GM12878 (cell line): ENCODE data around the gene PPP1CC. TPM values are rescaled to one million over a fixed set of nuclear protein-coding genes. Genes with fewer than 3 reads are reported as not detected.

Source experiments
- ATAC-seq: fragments of 200-7000 bp; cut with Tn5 transposase; 3 replicates; pipeline ENCODE4 v1.9.1; 2020; ENCODE audit warnings: mild to moderate bottlenecking, moderate library complexity
- BruUV-seq: library from RNA; stranded (reverse); fragments of 400-500 nt; replicated peaks from 2 replicates; lab custom pipeline; 2021; lab: Mats Ljungman, UMichigan
- CTCF ChIA-PET: fragments of 300-600 bp; sonication (Branson Sonifier 250); formaldehyde crosslinking; extraction: SDS; loops from one replicate; lab custom pipeline; 2021; ENCODE audit warnings: inconsistent platforms; lab: Yijun Ruan, JAX
- POLR2A ChIA-PET: fragments of 350-600 bp; formaldehyde crosslinking; extraction: SDS; loops from one replicate; lab custom pipeline; 2021; ENCODE audit warnings: inconsistent platforms; lab: Charles Lee
- RAD21 ChIA-PET: fragments of 300-600 bp; sonication (Branson Sonifier 250); formaldehyde crosslinking; loops from one replicate; lab custom pipeline; 2023; ENCODE audit warnings: antibody characterized with exemption; ENCODE audit not compliant: unreplicated experiment; lab: Charles Lee
- SMC1A ChIA-PET: fragments of 300-600 bp; sonication (Branson Sonifier 250); formaldehyde crosslinking; loops from one replicate; lab custom pipeline; 2023; ENCODE audit not compliant: unreplicated experiment, uncharacterized antibody; lab: Charles Lee
- DNase-seq: peaks from one replicate; pipeline ENCODE4 v3.0.0-alpha.2; 2011; ENCODE audit warnings: low read depth, low spot score
- FAIRE-seq: peaks from 3 replicates; lab custom pipeline; 2011; peaks lifted over from hg19 to GRCh38; lab: Jason Lieb, UNC
- H2AFZ ChIP-seq: 2 replicates; pipeline ENCODE4 v1.6.0; 2011; ENCODE audit warnings: low read depth, low read length, control low read depth; ENCODE audit not compliant: control insufficient read depth
- H3K27ac ChIP-seq: 2 replicates; pipeline ENCODE4 v1.5.1; 2011; ENCODE audit warnings: control low read depth; ENCODE audit not compliant: control insufficient read depth, insufficient read depth
- H3K27me3 ChIP-seq, 2 experiments: replicated peaks in 1 of 2; 2 replicates each; pipeline versions ENCODE4 v1.6.0 to v1.6.1; 2011; ENCODE audit warnings: low read length in 1 of 2; ENCODE audit not compliant: control insufficient read depth in 2 of 2, insufficient read depth in 2 of 2
- H3K36me3 ChIP-seq, 2 experiments: 2 replicates each; pipeline ENCODE4 v1.5.1; 2011; ENCODE audit warnings: low read length in 1 of 2; ENCODE audit not compliant: control insufficient read depth in 2 of 2, insufficient read depth in 2 of 2
- H3K4me1 ChIP-seq: 2 replicates; pipeline ENCODE4 v1.6.1; 2011; ENCODE audit warnings: mild to moderate bottlenecking, low read length, moderate library complexity, mixed read lengths; ENCODE audit not compliant: control insufficient read depth, insufficient read depth
- H3K4me2 ChIP-seq: 2 replicates; pipeline ENCODE4 v1.6.0; 2011; ENCODE audit warnings: control low read depth; ENCODE audit not compliant: control insufficient read depth, insufficient read depth
- H3K4me3 ChIP-seq: fragments of 200-600 bp; sonication (generic); 2 replicates; pipeline ENCODE4 v1.5.1; 2016
- H3K79me2 ChIP-seq: 2 replicates; pipeline ENCODE4 v1.6.0; 2011; ENCODE audit warnings: low read length; ENCODE audit not compliant: control insufficient read depth, insufficient read depth
- H3K9ac ChIP-seq: 2 replicates; pipeline ENCODE4 v1.8.0; 2011; ENCODE audit warnings: low read length, control low read depth, mixed read lengths; ENCODE audit not compliant: control insufficient read depth, insufficient read depth
- H3K9me3 ChIP-seq: replicated peaks from 3 replicates; pipeline ENCODE4 v1.5.1; 2011; ENCODE audit warnings: mild to moderate bottlenecking, low read length; ENCODE audit not compliant: control insufficient read depth, insufficient read depth
- H4K20me1 ChIP-seq: 2 replicates; pipeline ENCODE4 v1.6.0; 2011; ENCODE audit not compliant: control insufficient read depth, insufficient read depth
- BHLHE40 ChIP-seq, 2 experiments: fragments of 450-650 bp in 1 of 2; IDR thresholded peaks; 2 replicates each; pipeline ENCODE4 v1.6.1; 2011 to 2017; ENCODE audit warnings: low read depth in 2 of 2, borderline replicate concordance in 1 of 2, improper control_type of control experiment in 1 of 2, low read length in 1 of 2, mild to moderate bottlenecking in 1 of 2
- CREB1 ChIP-seq: IDR thresholded peaks from 2 replicates; pipeline ENCODE4 v1.6.1; 2012; ENCODE audit warnings: low read depth, mild to moderate bottlenecking, inconsistent platforms
- DPF2 ChIP-seq: fragments of 450-650 bp; IDR thresholded peaks from 2 replicates; pipeline ENCODE4 v1.6.1; 2017; ENCODE audit warnings: mild to moderate bottlenecking
- GABPA ChIP-seq: IDR thresholded peaks from 2 replicates; pipeline ENCODE4 v1.6.1; 2014; ENCODE audit warnings: antibody characterized with exemption, low read depth, mild to moderate bottlenecking, inconsistent platforms
- IKZF2 ChIP-seq, 2 experiments: fragments of 450-650 bp; IDR thresholded peaks; 2 replicates each; pipeline ENCODE4 v1.6.1; 2017; ENCODE audit warnings: mild to moderate bottlenecking in 2 of 2, moderate library complexity in 2 of 2
- JUNB ChIP-seq: IDR thresholded peaks from 2 replicates; pipeline ENCODE4 v1.6.1; 2016; ENCODE audit warnings: antibody characterized with exemption, mild to moderate bottlenecking
- KDM1A ChIP-seq: fragments of 200-600 bp; sonication (generic); IDR thresholded peaks from 2 replicates; pipeline ENCODE4 v1.6.1; 2016; ENCODE audit warnings: borderline replicate concordance
- NFXL1 ChIP-seq: fragments of 450-650 bp; IDR thresholded peaks from 2 replicates; pipeline ENCODE4 v1.6.1; 2017; ENCODE audit warnings: antibody characterized with exemption, mild to moderate bottlenecking, borderline replicate concordance
- NFYA ChIP-seq: IDR thresholded peaks from 2 replicates; pipeline ENCODE4 v1.6.1; 2011; ENCODE audit warnings: low read depth, mild to moderate bottlenecking, low read length, improper control_type of control experiment, borderline replicate concordance
- NRF1 ChIP-seq: conservative IDR thresholded peaks from 2 replicates; pipeline ENCODE4 v1.6.1; 2011; ENCODE audit warnings: mild to moderate bottlenecking, low read depth, low read length, improper control_type of control experiment
- RB1 ChIP-seq: fragments of 450-650 bp; formaldehyde crosslinking; IDR thresholded peaks from 2 replicates; pipeline ENCODE4 v1.6.1; 2017; ENCODE audit warnings: mild to moderate bottlenecking, borderline replicate concordance
- RBBP5 ChIP-seq: fragments of 200-600 bp; sonication (generic); conservative IDR thresholded peaks from 2 replicates; pipeline ENCODE4 v1.6.1; 2016
- SIN3A ChIP-seq: IDR thresholded peaks from 2 replicates; pipeline ENCODE4 v1.6.1; 2012; ENCODE audit warnings: low read depth, low read length, improper control_type of control experiment
- SMAD5 ChIP-seq: IDR thresholded peaks from 2 replicates; pipeline ENCODE4 v1.6.1; 2016; ENCODE audit warnings: antibody characterized with exemption, low read depth
- SRF ChIP-seq, 2 experiments: IDR thresholded peaks; 2 replicates each; pipeline ENCODE4 v1.6.1; 2011; ENCODE audit warnings: low read depth in 2 of 2, low read length in 2 of 2, mild to moderate bottlenecking in 1 of 2, moderate library complexity in 1 of 2
- SUZ12 ChIP-seq: fragments of 200-600 bp; sonication (generic); IDR thresholded peaks from one replicate; pipeline ENCODE4 v1.6.1; 2018; ENCODE audit warnings: antibody characterized with exemption, mild to moderate bottlenecking; ENCODE audit not compliant: unreplicated experiment
- YY1 ChIP-seq: IDR thresholded peaks from 2 replicates; pipeline ENCODE4 v1.6.1; 2011; ENCODE audit warnings: low read depth, mild to moderate bottlenecking, low read length
- ZBTB4 ChIP-seq: fragments of 450-650 bp; formaldehyde crosslinking; IDR thresholded peaks from 2 replicates; pipeline ENCODE4 v1.4.0; 2022; ENCODE audit warnings: mild to moderate bottlenecking, moderate library complexity
- WGBS: methylation state at CpG from one replicate; pipeline ENCODE4 v1.1.6; 2016; ENCODE audit warnings: low lambda C conversion rate; ENCODE audit not compliant: insufficient replicate concordance, insufficient coverage; ENCODE audit errors: missing lambda C conversion rate; 5-methylcytosine and 5-hydroxymethylcytosine counted together
- in situ Hi-C: fragments of 300-500 bp; cut with MboI; formaldehyde crosslinking; loops from 9 replicates; pipeline ENCODE4 v1.14.3; 2018; ENCODE audit warnings: mixed read lengths
- intact Hi-C: fragments of 100-400 bp; cut with micrococcal nuclease; formaldehyde crosslinking; loops from one replicate; pipeline ENCODE4 v1.14.2; 2022; ENCODE audit not compliant: unreplicated experiment
- polyA plus RNA-seq, 11 experiments: library from polyadenylated mRNA; depleted of rRNA in 4 of 11; unstranded in 6 of 11; stranded (reverse) in 5 of 11; fragments of >200 nt; fragmentation: Nextera tagmentation in 4 of 11; fragmentation: Illumina TruSeq in 1 of 11; extraction: Ambion mirVana in 4 of 11; extraction: Trizol in 1 of 11; gene quantifications; 1 replicate in 1 of 11; 2 replicates in 10 of 11; pipeline versions ENCODE4 v1.2.1 to v1.2.3, GENCODE V29; 2011 to 2016; ENCODE audit warnings: inconsistent platforms in 2 of 11, missing spikeins in 2 of 11, low read depth in 1 of 11
- total RNA-seq, 4 experiments: library from RNA; depleted of rRNA in 3 of 4; stranded (reverse); fragments of >200 nt in 3 of 4; fragmentation: Illumina TruSeq in 1 of 4; extraction: Trizol in 1 of 4; gene quantifications; 2 replicates each; pipeline versions ENCODE4 v1.2.1 to v1.2.3, GENCODE V29; 2013 to 2021
- TF ChIP-seq, protein P1 (sequence below): fragments of 450-650 bp; IDR thresholded peaks from 2 replicates; pipeline ENCODE4 v1.6.1; 2017; ENCODE audit warnings: mild to moderate bottlenecking, low read depth, inconsistent platforms; ENCODE audit not compliant: poor library complexity, severe bottlenecking

Gene PPP1CC
- total and polyA plus RNA-seq, 10 of the 15 experiments (the other 5 are each of a cell fraction or from before 2014, with no cell fraction given) = 64.4 to 279 (median 157) TPM

DNA sequence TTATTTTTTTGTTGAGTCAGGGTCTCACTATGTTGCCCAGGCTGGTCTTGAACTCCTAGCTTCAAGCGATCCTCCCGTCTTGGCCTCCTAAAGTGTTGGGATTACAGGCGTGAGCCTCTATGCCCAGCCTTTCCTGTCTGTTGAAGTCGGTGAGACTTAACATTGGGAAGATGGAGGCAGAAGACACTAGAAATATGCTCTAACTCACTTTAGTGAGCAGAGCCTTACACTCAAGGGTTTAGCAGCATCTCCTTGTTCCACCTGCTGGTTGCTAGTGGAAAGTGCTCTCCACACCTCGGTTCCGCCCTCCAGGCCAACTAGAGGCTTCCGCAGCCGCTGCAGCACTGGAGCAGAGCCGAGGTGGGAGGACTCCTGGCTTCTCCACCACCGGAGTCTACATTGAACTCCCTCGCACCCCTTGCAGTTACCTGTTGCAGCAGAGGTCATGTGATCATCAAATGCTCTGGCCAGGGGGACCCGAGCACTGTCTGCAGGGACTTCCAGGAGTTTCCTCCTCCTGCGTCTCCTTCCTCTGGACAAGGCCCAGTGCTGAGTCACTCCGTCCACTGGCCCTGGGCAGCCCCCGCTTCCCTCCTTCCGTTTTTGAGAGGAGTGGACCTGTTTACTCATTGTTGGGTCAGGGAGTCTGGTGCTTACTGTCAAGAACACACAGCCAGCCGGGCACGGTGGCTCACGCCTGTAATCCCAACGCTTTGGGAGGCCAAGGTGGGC lies 44.4 kb downstream of the PPP1CC start:
- Histone ChIP-seq H2AFZ (peak overlapping the region; percentile 88), H4K20me1 (no peaks in the 10 kb centered on the region), H3K4me3 (no peak overlapping the region), H3K36me3 (no peaks in the 10 kb centered on the region), H3K9ac (0 out of 2 replicates have a peak overlapping the region, but pooled peaks have one; percentile 32), H3K27ac (peak overlapping the region; percentile 64), H3K27me3 (no peaks in the 10 kb centered on the region), H3K4me1 (peaks cover 29% of the 10 kb centered on the region), H3K4me2 (peak overlapping the region; percentile 64), H3K79me2 (no peaks in the 10 kb centered on the region), H3K9me3 (no peaks in the 10 kb centered on the region)
- ChIA-PET SMC1A (interaction anchor here (0.8 to 2.7 kb wide), 22 partner anchors 13 to 248 kb away, joined by 3 to 55 read pairs (median 4); partner anchors contain the start of genes FAM216A, GPN3 and TCTN1), RAD21 (interaction anchor here (0.7 to 2.0 kb wide), 23 partner anchors 9 to 248 kb away, joined by 3 to 22 read pairs (median 4); partner anchors contain the start of genes ARPC3, FAM216A, GPN3 and HVCN1), POLR2A (interaction anchor here (0.6 to 2.5 kb wide), 9 partner anchors 9 to 93 kb away, joined by 3 to 12 read pairs (median 4); partner anchors contain the start of gene TCTN1), CTCF (interaction anchor here (0.6 to 3.0 kb wide), 29 partner anchors 8 to 963 kb away, joined by 3 to 54 read pairs (median 4); partner anchors contain the start of genes FAM216A and TCTN1)
- peak; percentile 99 for ATAC-seq
- FAIRE-seq = peak; percentile 97
- DNase-seq = peak; percentile 90
- WGBS = 25% methylated on average over 20 of the region's 20 CpGs
- intact Hi-C loops (loop anchor here (1.0 to 5.0 kb wide), 7 partner anchors 38 to 248 kb away; partner anchors contain the start of genes ARPC3, FAM216A and GPN3), in situ Hi-C loops (loop anchor here (5.0 kb wide), 1 partner anchor 81 kb away; no protein-coding TSS in a partner anchor)
- BruUV-seq = no TSS peak
- TF ChIP-seq BHLHE40 (IDR thresholded peaks at IDR 0.05; ENCODE audit: borderline replicate concordance in 1 of 2, low read depth in 2 of 2, low read length in 1 of 2) (peak in 1 of 2 experiments; percentile 22; a peak in 1 of 4 replicates), RBBP5 (no peak), NFYA (no peak), NFXL1 (no peak), CREB1 (no peak), ZBTB4 (no peak), RB1 (0 out of 2 replicates have a peak, but pooled peaks have one; percentile 27), SIN3A (no peak), YY1 (peak; percentile 78), JUNB (no peak), GABPA (no peak), SRF (IDR thresholded peaks at IDR 0.05; ENCODE audit: low read depth in 2 of 2, low read length in 2 of 2) (peak; percentile 92 to 95), SMAD5 (no peak), IKZF2 (IDR thresholded peaks at IDR 0.05) (no peak), NRF1 (no peak), DPF2 (no peak), KDM1A (no peak), SUZ12 (no peak)
- TF ChIP-seq, protein P1, sequence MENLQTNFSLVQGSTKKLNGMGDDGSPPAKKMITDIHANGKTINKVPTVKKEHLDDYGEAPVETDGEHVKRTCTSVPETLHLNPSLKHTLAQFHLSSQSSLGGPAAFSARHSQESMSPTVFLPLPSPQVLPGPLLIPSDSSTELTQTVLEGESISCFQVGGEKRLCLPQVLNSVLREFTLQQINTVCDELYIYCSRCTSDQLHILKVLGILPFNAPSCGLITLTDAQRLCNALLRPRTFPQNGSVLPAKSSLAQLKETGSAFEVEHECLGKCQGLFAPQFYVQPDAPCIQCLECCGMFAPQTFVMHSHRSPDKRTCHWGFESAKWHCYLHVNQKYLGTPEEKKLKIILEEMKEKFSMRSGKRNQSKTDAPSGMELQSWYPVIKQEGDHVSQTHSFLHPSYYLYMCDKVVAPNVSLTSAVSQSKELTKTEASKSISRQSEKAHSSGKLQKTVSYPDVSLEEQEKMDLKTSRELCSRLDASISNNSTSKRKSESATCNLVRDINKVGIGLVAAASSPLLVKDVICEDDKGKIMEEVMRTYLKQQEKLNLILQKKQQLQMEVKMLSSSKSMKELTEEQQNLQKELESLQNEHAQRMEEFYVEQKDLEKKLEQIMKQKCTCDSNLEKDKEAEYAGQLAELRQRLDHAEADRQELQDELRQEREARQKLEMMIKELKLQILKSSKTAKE = peak; percentile 38
